Stimulated activated CD4-positive, alpha-beta T cell treated with anti-CD3 and anti-CD28 coated beads, Interleukin-2, amount 100 ng/mL, for 4 hours (primary cell): Measurements from ENCODE around the gene PLGLB2.
"Not testable (repeated sequence)": the region's sequence is repeated elsewhere in the genome, so short reads cannot be mapped to it uniquely, and the experiment has no call there.

ENCODE experiments used
- DNase-seq: peaks from one replicate; pipeline ENCODE4 v3.0.0-alpha.2; 2020; ENCODE audit warnings: low read depth

The PLGLB2 gene

DNA sequence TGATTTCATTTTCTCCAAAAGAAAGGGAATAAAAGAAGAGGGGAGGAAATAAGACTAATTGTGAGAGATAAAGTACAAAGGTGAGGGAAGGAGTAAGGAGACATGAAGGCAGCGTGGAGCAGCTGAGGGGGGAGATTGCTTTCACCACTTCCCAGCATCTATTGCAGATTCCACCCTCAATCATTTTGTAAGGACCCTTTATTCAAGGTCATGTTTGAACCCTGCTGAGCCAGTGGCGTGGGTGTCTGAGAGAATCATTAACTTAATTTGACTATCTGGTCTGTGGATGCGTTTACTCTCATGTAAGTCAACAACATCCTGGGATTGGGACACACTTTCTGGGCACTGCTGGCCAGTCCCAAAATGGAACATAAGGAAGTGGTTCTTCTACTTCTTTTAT, at the start of gene PLGLB2:
TSS of gene PLGLB2 (plus strand) at position 297 of the 400 bp plus-strand sequence. CDS start at position 364, 67 bp downstream.
- not testable (repeated sequence) for DNase-seq

DNA sequence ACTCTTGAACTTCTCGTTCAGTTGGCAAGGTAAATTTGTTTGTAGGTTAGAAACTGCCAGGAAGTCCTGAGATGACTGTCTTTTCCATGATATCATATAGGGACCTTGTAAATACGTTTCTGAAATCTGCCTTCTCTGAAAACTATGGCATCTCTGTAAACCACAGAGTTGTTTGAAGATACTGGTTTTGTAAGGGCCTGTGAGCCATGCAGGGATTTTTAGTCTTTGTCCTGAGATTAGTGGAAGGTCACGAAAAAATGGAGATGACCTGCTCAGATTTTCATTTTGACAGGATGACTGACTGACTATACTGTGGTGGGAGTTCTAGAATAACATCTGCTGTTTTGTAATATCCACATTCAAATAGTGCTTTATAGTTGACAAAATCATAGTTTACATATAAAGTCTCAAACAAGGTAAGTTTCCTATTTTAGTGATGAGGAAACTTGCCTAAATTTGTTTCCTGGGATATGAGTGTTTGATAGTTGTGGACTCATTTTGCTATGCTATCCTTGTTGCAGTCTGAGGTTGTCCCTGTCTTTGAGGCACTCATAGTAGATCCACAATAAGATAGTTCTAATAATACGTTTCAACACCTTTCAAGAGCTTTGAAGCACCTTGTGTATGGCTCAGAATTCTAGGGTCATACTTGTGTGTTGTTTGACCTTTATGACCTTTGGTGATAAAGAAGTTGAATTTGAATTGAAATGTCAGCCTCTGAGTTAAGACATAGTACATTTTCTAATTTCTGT, 43.1 kb upstream of the PLGLB2 start:
- not testable (repeated sequence) for DNase-seq

DNA sequence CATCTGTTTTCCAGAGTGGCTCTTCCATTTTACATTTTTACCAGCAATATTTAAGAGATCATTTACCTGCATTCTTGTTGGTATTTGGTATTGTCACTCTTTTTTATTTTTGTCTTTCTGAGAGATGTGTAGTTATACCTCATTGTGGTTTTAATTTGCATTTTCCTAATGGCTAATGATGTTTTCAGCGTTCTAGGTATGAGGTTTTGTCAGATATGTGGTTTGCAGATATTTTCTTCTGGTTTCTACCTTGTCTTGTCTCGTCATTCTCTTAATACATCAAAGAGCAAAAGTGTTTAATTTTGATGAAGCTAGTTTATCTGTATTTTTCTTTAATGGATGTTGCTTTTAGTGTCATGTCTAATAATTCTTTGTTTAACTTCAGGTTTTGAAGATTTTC, 39.5 kb upstream of the PLGLB2 start:
- DNase-seq, result not testable (repeated sequence)

DNA sequence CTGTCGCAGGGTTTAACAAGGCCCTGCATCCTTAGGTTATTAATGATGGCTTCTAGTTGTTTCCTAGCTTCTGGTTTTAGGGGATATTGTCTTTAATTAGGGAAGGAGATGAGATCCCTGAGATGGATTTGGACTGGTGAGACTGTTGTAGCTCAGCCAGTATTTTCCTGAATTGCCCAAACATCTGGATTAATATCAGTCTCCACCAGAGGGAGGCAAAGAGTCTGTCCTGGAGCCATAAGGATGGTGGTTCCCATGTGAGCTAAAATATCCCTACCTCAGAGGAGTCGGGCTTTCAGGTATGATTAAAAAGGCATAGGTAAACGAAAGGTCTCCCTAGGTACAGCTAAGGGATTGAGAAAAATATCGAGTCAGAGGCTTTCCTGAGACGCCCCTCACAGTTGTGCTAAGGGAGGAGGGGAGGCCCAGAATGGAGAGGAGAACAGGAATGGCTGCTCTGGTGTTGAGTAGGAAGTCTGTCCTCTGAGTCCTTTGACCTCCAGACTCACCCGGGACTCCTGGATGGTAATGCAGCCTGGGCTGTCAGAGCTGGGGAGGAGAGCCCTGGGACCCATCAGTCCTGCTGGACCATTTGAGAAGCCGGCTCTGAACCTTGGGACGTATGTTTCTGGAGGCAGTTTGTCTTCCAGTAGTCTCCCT, 19.8 kb upstream of the PLGLB2 start:
- DNase-seq, result not testable (repeated sequence)

DNA sequence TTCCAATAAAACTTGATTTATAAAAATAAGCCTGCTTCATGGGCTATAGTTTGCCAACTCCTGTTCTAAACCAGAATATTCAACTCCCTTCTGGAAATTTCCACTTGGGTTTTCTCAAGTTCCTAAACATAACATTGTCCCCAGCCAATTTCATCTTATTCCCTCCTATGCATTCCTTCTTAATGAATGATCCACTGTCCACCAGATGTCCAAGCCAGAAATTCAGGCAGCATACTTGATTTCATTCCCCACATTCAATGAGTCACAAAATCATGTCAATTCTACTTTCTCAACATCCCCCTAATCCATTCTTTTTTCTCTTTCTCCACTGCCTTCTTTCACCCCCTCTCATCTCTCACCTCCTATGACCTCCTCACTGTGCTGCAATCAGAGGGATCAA, 7.0 kb upstream of the PLGLB2 start:
- not testable (repeated sequence) for DNase-seq

DNA sequence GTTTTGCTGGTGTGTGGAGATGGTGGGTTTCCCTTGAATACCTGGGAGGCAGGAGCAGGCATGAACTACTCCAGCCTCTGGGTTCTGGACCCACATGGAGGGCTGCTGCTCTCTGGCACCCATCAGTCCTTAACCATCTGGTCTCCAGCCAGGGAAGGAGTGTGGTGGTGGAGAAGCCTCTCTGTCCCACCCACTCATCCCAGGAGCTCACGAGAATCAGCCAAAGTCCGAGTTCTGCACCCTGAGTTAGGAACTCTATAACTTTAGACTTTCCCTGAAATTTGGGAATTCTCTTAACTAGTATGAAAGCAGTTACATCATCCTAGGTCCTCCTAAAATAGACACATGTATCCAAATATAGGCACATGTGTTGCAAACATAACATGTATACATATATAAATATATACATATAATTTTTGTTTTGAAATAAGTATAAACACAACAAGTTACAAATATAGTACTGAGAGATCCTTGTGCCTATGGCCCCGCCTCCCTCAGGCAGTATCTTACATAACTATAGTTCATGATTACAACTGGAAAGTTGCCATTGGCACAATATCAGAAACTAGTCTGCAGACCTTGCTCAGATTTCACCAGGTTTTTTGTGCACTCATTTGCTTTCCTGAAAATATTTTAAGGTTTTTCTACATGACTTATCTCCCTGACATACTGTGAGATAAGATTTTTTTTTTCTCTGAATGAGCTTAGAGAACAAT, 5.3 kb upstream of the PLGLB2 start:
- not testable (repeated sequence) for DNase-seq

DNA sequence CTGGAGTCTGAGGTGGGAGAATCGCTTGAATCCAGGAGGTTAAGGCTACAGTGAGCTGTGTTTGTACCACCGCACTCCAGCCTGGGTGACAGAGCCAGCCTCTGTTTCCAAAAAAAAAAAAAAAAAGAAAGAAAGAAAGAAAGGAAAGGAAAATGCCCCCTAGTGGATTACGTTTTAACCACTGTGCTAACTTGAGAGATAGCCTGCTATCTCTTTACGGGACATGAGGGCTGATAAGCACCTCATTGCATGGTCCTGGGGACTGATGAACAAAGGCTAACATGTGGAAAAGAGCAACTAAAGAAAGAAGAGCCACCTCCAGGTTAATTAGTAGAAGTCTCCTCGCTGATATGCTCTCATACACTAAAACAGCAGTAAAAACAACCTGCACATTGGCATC, 4.2 kb upstream of the PLGLB2 start:
- not testable (repeated sequence) for DNase-seq

DNA sequence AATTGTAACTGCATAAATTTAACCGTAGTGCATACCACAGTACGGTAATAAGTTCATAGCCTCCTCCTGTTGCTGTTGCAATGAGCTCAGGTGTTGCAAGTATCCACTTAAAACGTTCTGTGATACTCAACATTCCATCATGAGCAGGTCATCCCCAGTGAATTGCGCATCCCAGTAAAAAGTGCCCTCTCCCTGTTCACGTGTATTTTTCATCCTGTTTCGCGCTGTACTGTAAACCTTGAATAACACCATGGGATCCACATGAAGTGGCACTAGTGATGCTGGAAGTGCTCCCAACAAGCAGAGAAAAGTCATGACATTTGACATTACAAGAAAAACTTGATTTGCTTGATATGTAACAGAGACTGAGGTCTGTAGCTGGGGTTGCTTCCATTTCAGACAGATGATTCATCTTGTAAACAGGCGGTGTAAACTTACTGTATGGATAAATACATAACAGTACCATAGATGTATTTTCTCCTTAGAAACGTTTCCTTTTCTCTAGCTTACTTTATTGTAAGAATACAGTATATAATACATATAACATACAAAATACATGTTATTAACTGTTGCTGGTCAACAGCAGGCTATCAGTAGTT, 2.4 kb upstream of the PLGLB2 start:
- DNase-seq, result not testable (repeated sequence)

DNA sequence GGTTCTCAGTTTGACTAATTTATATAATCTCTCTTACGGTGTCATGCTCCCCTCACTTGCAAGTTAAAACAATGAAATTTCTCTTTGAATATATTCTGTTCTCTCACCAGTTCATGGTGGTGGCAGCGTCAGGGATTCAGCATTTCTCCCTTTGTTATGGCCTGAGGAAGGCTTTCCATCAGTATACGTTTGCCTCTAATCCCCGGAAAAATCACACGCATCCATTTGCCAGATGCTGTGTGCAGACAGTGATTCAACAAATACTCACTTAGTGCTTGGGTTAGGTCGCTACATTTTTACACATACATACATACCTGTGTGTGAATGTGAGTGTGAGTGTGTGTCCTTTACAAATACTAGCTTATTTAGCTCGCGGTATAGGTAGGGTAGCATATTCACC, 637 bp downstream of the PLGLB2 start:
- DNase-seq, result not testable (repeated sequence)

DNA sequence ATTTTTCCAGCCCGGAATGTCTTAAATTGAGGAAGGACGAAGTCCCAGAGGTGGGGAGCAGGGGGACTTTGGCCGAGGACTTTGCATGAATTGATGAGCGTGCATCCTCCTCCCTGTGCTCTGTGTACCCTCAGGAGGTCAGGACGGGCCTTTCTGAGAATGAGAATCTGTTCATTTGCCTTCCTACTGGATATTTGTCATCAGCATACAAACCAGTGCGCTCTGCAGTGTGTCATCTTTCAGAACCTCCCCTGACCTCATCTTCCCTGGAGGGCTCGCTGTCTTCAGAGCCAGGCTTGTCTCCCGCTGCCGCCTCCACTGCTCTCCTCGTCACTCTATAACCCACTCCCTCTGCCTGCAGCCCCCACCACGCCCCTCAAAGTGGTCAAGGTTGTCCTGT, 2.7 kb downstream of the PLGLB2 start:
- not testable (repeated sequence) for DNase-seq

DNA sequence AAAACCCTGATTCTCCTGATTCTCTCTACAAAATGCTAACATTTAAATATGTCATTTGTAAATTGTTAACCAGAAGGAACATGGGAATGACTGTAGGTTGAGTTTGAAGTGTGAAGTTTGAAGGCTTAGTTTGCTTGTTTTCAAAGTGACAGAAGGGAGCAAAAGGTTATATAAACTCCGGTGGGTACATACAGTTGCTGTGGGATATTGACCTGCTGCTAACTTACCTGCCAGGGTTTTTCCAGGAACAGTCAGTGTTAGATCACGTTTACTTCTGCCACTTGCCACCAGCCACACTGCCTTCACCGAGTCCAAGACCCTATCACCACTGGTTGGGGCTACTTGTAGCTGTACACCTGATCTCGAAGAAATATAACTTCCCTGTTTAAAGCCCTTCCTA, 6.9 kb downstream of the PLGLB2 start:
- not testable (repeated sequence) for DNase-seq
